B cell (primary cell): ENCODE results near the gene LRPPRC. TPM values are rescaled to one million over a fixed set of nuclear protein-coding genes. Genes with fewer than 3 reads are reported as not detected.

Experiments
- ATAC-seq: fragments of 200-7000 bp; cut with Tn5 transposase; one replicate; pipeline ENCODE4 v1.10.0; 2021; ENCODE audit warnings: low read depth, mild to moderate bottlenecking, moderate number of reproducible peaks, moderate library complexity
- CTCF ChIA-PET: fragments of 350-600 bp; sonication (Branson Sonifier 250); formaldehyde crosslinking; loops from one replicate; lab custom pipeline; 2021; ENCODE audit warnings: antibody characterized with exemption, inconsistent platforms; lab: Charles Lee
- POLR2A ChIA-PET: fragments of 350-600 bp; sonication (Branson Sonifier 250); formaldehyde crosslinking; loops from one replicate; lab custom pipeline; 2021; ENCODE audit warnings: antibody characterized with exemption; lab: Charles Lee
- DNase-seq: peaks from one replicate; pipeline ENCODE4 v3.0.0; 2013
- H2AFZ ChIP-seq: 2 replicates; pipeline ENCODE4 v1.6.1; 2012; ENCODE audit warnings: mild to moderate bottlenecking, low read depth, low read length; ENCODE audit not compliant: insufficient read depth, poor library complexity, severe bottlenecking
- H3K27ac ChIP-seq, 2 donors: 1 replicate in 1 of 2; 2 replicates in 1 of 2; pipeline ENCODE4 v1.5.1; 2012 to 2013; ENCODE audit warnings: low read length in 2 of 2, mild to moderate bottlenecking in 2 of 2, moderate library complexity in 1 of 2
- H3K27me3 ChIP-seq, 4 experiments: fragments of 200-600 bp in 1 of 4; sonication (generic) in 1 of 4; replicated peaks in 1 of 4; 1 replicate in 2 of 4; 2 replicates in 2 of 4; pipeline versions ENCODE4 v1.6.1 to v1.7.0; 2013 to 2016; ENCODE audit warnings: low read length in 3 of 4, mild to moderate bottlenecking in 2 of 4, mixed read lengths in 1 of 4, moderate library complexity in 1 of 4; ENCODE audit not compliant: insufficient read depth in 4 of 4, control insufficient read depth in 3 of 4; ENCODE audit errors: control extremely low read depth in 1 of 4
- H3K36me3 ChIP-seq, 2 experiments: replicated peaks in 1 of 2; 1 replicate in 1 of 2; 2 replicates in 1 of 2; pipeline versions ENCODE4 v1.6.1 to v1.7.1; 2013; ENCODE audit warnings: low read length in 1 of 2; ENCODE audit not compliant: insufficient read depth in 2 of 2, control insufficient read depth in 1 of 2; ENCODE audit errors: control extremely low read depth in 1 of 2, extremely low read depth in 1 of 2
- H3K4me1 ChIP-seq, 2 donors: fragments of 200-600 bp in 1 of 2; sonication (generic) in 1 of 2; 1 replicate in 1 of 2; 2 replicates in 1 of 2; pipeline versions ENCODE4 v1.5.1 to v1.6.1; 2013 to 2017; ENCODE audit warnings: low read length in 2 of 2; ENCODE audit not compliant: control insufficient read depth in 2 of 2, insufficient read depth in 2 of 2
- H3K4me2 ChIP-seq: replicated peaks from 2 replicates; pipeline ENCODE3; 2012; ENCODE audit warnings: mild to moderate bottlenecking, low read depth, low read length; ENCODE audit not compliant: poor library complexity, severe bottlenecking
- H3K4me3 ChIP-seq, 5 experiments: fragments of 200-600 bp in 1 of 5; sonication (generic) in 1 of 5; 1 replicate in 3 of 5; 2 replicates in 2 of 5; pipeline versions ENCODE4 v1.5.1 to v1.7.0; 2011 to 2016; ENCODE audit warnings: low read length in 4 of 5, mild to moderate bottlenecking in 4 of 5, low read depth in 2 of 5, control low read depth in 1 of 5, moderate library complexity in 1 of 5; ENCODE audit not compliant: insufficient read depth in 1 of 5; ENCODE audit errors: control extremely low read depth in 1 of 5, extremely low read depth in 1 of 5
- H3K79me2 ChIP-seq: fragments of 200-600 bp; sonication (generic); one replicate; pipeline ENCODE4 v1.6.0; 2016; ENCODE audit warnings: low read length; ENCODE audit not compliant: control insufficient read depth, insufficient read depth
- H3K9ac ChIP-seq: fragments of 200-600 bp; sonication (generic); 2 replicates; pipeline ENCODE4 v1.6.1; 2017; ENCODE audit warnings: mild to moderate bottlenecking, low read length, moderate library complexity
- H3K9me3 ChIP-seq, 3 donors: one replicate each; pipeline versions ENCODE4 v1.6.1 to v1.7.1; 2013; ENCODE audit warnings: low read length in 2 of 3; ENCODE audit not compliant: control insufficient read depth in 2 of 3, insufficient read depth in 1 of 3; ENCODE audit errors: control extremely low read depth in 1 of 3
- H4K20me1 ChIP-seq: 2 replicates; pipeline ENCODE4 v1.6.0; 2012; ENCODE audit warnings: mild to moderate bottlenecking, low read length; ENCODE audit not compliant: insufficient read depth, control insufficient read depth, poor library complexity, severe bottlenecking
- H3K27ac Mint-ChIP-seq: one replicate; pipeline ENCODE4 v1.8.0; 2021; ENCODE audit warnings: mixed read lengths
- H3K27me3 Mint-ChIP-seq: one replicate; pipeline ENCODE4 v1.8.0; 2021; ENCODE audit warnings: mixed read lengths
- H3K4me1 Mint-ChIP-seq: one replicate; pipeline ENCODE4 v1.8.0; 2021; ENCODE audit warnings: mixed read lengths
- H3K4me3 Mint-ChIP-seq: one replicate; pipeline ENCODE4 v1.8.0; 2021; ENCODE audit warnings: mixed read lengths
- H3K9me3 Mint-ChIP-seq: one replicate; pipeline ENCODE4 v1.8.0; 2022; ENCODE audit warnings: mixed read lengths; ENCODE audit not compliant: insufficient read depth
- EZH2 ChIP-seq: IDR thresholded peaks from 2 replicates; pipeline ENCODE4 v1.6.1; 2012; ENCODE audit warnings: borderline replicate concordance, low read depth, mild to moderate bottlenecking, moderate library complexity, low read length; ENCODE audit not compliant: insufficient read depth, poor library complexity, severe bottlenecking
- WGBS: methylation state at CpG from one replicate; pipeline ENCODE4 v1.1.5; 2013; ENCODE audit warnings: missing lambda C conversion rate; ENCODE audit not compliant: insufficient coverage; 5-methylcytosine and 5-hydroxymethylcytosine counted together
- intact Hi-C: fragments of 100-400 bp; cut with micrococcal nuclease; formaldehyde crosslinking; loops from one replicate; pipeline ENCODE4 v1.10.0; 2022
- polyA plus RNA-seq: library from polyadenylated mRNA; depleted of rRNA; stranded (reverse); fragments of >200 nt; gene quantifications from 2 replicates; pipeline ENCODE4 v1.2.3, GENCODE V29; 2012
- total RNA-seq, 2 donors: library from RNA; stranded (reverse); fragments of 120-200 nt in 1 of 2; gene quantifications; 1 replicate in 1 of 2; 2 replicates in 1 of 2; pipeline versions ENCODE4 v1.2.3 to v1.2.4, GENCODE V29; 2013 to 2022
- TF ChIP-seq, protein P1 (sequence below): fragments of 200-600 bp; IDR thresholded peaks from one replicate; pipeline ENCODE4 v1.8.0; 2022; ENCODE audit warnings: antibody characterized with exemption, mild to moderate bottlenecking

LRPPRC gene
- total and polyA plus RNA-seq, 2 donors (not counting 1 experiment from before 2014, with no cell fraction given) = 17.6 to 75.6 TPM

DNA sequence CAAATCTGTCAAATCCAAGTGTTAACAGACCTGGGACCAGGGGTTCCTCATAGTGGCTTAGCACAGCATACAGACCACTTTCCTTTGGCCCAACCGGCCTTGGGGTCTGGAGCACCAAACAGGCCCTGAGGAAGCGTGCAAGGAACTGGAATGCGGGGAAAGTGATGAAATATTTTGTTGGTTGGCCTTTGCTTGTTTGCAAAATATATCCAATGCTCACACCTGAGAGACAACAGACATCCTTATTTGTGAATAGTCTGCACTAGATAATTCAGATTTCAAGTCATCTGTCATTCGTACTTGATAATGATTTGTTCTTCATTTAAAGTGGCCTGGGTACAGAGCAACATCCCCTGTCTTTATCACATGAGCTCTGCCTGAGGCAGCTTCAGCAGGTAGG lies 113.5 kb downstream of the LRPPRC start:
- H3K36me3 ChIP-seq = peaks cover 0 to 10% of the 10 kb centered on the region in 2 experiments
- peaks cover 4 to 5% of the 10 kb centered on the region in 2 donors for H3K4me1 ChIP-seq
- WGBS = 86% methylated on average over 1 of the region's 4 CpGs
- TF ChIP-seq, protein P1, sequence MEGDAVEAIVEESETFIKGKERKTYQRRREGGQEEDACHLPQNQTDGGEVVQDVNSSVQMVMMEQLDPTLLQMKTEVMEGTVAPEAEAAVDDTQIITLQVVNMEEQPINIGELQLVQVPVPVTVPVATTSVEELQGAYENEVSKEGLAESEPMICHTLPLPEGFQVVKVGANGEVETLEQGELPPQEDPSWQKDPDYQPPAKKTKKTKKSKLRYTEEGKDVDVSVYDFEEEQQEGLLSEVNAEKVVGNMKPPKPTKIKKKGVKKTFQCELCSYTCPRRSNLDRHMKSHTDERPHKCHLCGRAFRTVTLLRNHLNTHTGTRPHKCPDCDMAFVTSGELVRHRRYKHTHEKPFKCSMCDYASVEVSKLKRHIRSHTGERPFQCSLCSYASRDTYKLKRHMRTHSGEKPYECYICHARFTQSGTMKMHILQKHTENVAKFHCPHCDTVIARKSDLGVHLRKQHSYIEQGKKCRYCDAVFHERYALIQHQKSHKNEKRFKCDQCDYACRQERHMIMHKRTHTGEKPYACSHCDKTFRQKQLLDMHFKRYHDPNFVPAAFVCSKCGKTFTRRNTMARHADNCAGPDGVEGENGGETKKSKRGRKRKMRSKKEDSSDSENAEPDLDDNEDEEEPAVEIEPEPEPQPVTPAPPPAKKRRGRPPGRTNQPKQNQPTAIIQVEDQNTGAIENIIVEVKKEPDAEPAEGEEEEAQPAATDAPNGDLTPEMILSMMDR = no peak
- no peak for TF ChIP-seq EZH2
- peaks cover 0 to 3% (median 0%) of the 10 kb centered on the region in 4 experiments for H3K27me3 ChIP-seq
- no peaks in the 10 kb centered on the region for H4K20me1 ChIP-seq
- H3K9ac ChIP-seq = no peak overlapping the region
- H3K27ac ChIP-seq = no peak overlapping the region
- no peaks in the 10 kb centered on the region for H3K9me3 ChIP-seq
- no peak overlapping the region for H3K4me3 ChIP-seq
- no peak overlapping the region for H2AFZ ChIP-seq
- ChIA-PET POLR2A (no interaction called here), CTCF (interaction anchor here (0.7 kb wide), 1 partner anchor 1383 kb away, joined by 3 read pairs; no protein-coding TSS in a partner anchor)
- Mint-ChIP-seq H3K27me3 (peaks cover 3% of the 10 kb centered on the region), H3K27ac (no peak overlapping the region), H3K4me1 (no peaks in the 10 kb centered on the region), H3K4me3 (no peak overlapping the region), H3K9me3 (no peaks in the 10 kb centered on the region)
- no peak overlapping the region for H3K4me2 ChIP-seq
- ATAC-seq (no peak), DNase-seq (no peak)
- intact Hi-C loops = no loop called here
- no peaks in the 10 kb centered on the region for H3K79me2 ChIP-seq

DNA sequence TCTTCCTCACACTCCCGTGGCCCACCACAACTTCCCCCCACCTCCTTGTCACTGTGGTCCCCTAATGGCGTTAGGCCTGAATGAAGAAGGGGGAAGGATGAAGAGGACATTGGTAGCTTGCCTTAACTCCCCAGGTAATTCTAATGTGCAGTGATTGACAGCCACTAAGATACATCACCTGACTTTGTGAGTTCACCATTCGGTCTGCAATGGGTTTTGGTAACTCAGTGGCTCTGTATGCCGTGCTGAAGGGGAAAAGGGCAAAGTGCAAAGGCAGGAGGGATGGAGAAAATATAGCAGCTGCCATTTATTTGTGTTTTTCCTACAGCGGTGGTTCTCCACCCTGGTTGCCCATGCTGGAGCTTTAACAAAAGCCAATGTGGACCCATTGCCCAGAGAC lies 114.8 kb downstream of the LRPPRC start:
- Mint-ChIP-seq H3K9me3 (no peaks in the 10 kb centered on the region), H3K4me3 (no peak overlapping the region), H3K27ac (no peak overlapping the region), H3K4me1 (no peaks in the 10 kb centered on the region), H3K27me3 (peaks cover 16% of the 10 kb centered on the region)
- intact Hi-C loops = no loop called here
- TF ChIP-seq, protein P1 = no peak
- TF ChIP-seq EZH2 = no peak
- Histone ChIP-seq H3K4me2 (no peak overlapping the region), H3K79me2 (no peaks in the 10 kb centered on the region), H3K4me3 (no peak overlapping the region), H3K36me3 (no peaks in the 10 kb centered on the region), H3K27ac (no peak overlapping the region), H3K27me3 (peaks cover 0 to 11% (median 2%) of the 10 kb centered on the region in 4 experiments), H3K9me3 (no peaks in the 10 kb centered on the region), H3K4me1 (peaks cover 4 to 5% of the 10 kb centered on the region in 2 donors), H4K20me1 (no peaks in the 10 kb centered on the region), H3K9ac (no peak overlapping the region), H2AFZ (no peak overlapping the region)
- no peak for DNase-seq
- WGBS = 87% methylated on average over 3 of the region's 5 CpGs
- ChIA-PET CTCF (no interaction called here), POLR2A (no interaction called here)
- no peak for ATAC-seq
